HG03045 (cell line): Measurements from ENCODE around the gene PSMA8.
A peak's percentile ranks its signal among the peaks of the same experiment; 100 is the strongest.
"Not testable (repeated sequence)": the region's sequence is repeated elsewhere in the genome, so short reads cannot be mapped to it uniquely, and the experiment has no call there.

Experiments
- ATAC-seq: cut with Tn5 transposase; IDR thresholded peaks from one replicate; pipeline ENCODE4 v1.9.1; 2021; ENCODE audit warnings: mild to moderate bottlenecking, moderate library complexity; ENCODE audit not compliant: unreplicated experiment

Gene PSMA8

GRCh38 chr18:26133652-26134051 lies at the start of gene PSMA8:
TSS of gene PSMA8 (plus strand) at chr18:26133869. CDS start at chr18:26133966, 97 bp downstream.
- no peak for ATAC-seq

DNA sequence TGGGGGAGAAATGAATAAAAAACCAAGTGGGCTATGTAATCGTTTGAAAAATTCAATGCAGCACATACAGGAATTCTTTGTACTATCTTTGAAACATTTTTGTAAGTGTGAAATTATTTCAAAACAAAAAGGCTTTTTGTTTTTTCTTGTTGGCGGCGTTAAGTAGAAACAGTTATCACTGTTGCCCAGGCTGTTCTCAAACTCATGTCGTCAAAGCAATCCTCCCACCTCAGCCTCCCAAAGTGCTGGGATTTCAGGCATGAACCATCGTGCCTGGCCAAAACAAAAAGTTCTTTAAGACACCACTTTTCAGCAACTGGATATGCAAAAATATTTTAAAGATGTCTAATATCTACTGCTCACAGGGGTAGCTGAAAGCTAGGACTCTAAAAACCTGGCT lies 48.6 kb upstream of the PSMA8 start:
- ATAC-seq = no peak

GRCh38 chr18:26086959-26087358 lies 46.7 kb upstream of the PSMA8 start:
- ATAC-seq = no peak

DNA sequence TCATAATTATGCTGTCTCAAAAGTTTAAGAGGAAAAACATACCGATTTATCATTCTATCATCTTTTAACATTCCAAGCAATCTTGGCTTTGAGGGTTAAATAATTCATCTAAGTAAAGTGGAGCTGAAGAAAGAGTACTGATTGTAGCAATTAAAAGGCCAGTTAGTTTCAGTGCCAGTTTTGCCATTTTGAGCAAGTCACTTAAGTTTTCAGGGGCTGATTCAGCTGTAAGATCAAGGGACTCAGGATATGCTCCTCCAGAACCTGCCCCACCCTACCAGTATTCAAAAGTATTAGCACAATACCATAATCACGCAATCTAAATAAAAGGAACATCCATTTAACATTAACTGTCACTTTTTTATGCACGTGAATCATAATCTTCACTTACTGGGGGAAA lies 45.2 kb upstream of the PSMA8 start:
- no peak for ATAC-seq

DNA sequence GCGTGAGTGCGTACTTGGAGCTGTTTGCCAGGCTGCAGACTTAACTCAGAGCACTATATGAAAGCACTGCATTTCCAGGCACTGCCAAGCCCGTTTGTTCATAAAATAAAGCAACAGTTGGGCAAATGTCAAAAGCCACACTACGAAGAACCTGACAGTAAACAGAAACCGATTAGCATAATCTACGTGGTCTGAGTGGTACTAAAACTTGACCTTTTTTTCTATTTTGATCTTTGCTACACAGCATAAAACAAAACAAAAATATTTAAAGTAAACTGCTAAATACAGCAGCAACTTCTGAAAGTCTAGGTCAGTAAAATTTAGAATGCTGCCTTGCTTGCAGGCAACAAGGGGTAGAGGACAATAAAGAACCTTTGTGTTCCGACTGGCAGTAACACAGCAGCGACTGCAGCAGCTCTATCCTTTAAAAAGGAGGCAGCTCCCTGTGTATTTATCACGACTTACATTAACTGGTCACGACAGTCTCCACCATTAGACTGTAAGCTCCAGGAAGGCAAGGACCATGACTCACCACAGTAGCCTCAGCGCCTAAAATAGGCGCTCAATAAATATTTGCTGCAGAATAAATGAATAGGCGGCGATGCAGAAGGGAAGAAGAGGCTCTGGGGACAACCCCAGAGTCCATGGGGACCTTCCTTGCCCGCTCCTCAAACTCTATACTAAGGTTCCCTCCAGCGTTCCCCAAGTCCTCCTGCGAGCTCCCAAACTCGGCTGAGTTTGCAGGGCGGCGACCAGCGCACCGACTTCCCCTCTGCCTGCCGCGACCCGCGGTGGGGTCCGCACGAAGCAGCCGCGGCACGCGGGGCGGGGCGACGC lies 44.2 kb upstream of the PSMA8 start:
- peak; percentile 12 for ATAC-seq

GRCh38 chr18:26090130-26091046 lies 43.3 kb upstream of the PSMA8 start, which contains the start of gene SS18:
TSS of gene SS18 (minus strand) at chr18:26090613. CDS start at chr18:26090569, 44 bp downstream.
- ATAC-seq = peak; percentile 81

DNA sequence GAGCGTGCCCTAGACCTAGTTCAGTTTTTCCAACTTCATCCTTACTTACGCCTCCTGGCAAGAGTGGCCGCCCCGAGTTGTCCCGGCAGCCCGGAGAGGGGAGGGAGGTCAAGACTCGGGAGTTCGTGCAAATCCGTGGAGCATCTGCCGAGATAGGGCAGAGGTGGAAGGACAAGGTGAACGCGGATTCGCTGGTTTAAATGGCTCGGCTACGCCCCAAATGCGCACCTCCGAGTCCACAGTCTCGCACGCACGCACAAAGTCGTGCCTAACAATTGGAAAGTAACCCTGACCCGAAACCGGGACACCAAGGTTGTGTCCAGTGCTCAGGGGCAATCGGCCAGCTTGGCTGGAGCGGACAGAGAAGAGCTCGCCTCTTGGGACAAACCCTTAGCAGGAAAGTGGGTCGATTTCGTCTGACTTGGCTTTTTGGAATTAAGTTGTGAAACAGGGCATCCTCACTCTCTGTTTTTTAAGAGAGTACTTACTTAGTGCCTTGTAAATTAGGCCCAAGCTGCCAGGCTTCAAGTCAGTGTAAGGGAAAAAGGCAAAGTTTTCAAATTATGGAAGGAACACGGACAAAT lies 42.5 kb upstream of the PSMA8 start:
- ATAC-seq = peak; percentile 49

DNA sequence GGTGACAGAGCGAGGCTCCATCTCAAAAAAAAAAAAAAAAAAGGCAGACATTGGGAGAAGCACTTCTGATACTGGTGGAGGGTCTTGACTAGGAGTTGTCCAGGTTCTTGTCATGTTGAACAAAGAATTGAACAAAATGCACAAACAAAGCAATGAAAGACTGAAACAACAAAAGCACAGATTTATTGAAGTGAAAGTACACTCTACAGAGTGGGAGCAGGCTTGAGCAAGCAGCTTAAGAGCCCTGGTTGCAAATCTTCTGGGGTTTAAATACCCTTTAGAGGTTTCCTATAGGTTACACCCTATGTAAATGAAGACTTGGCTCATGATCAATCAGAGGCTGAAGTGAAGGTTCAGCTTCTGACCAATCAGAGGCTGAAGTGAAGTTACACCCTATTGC lies 36.8 kb upstream of the PSMA8 start:
- no peak for ATAC-seq

- no peak for ATAC-seq
These were observed 36.1 kb upstream of the PSMA8 start for GRCh38 chr18:26097563-26097962.

DNA sequence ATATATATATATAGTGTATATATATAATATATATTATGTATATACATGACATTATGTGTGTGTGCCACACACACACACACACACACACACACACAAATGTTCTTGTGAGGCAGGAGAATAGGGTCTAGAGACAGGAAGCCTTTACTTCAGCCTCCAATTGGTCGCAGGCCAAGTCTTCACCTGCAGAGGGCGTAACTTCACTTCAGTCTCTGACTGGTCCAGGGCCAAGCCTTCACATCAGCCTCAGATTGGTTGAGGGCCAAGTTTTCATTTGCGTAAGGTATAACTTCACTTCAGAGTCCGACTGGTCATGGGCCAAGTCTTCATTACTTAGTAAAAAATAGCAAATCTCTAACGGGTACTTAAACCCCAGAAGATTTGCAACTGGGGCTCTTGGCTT lies 30.1 kb upstream of the PSMA8 start:
- ATAC-seq = no peak

DNA sequence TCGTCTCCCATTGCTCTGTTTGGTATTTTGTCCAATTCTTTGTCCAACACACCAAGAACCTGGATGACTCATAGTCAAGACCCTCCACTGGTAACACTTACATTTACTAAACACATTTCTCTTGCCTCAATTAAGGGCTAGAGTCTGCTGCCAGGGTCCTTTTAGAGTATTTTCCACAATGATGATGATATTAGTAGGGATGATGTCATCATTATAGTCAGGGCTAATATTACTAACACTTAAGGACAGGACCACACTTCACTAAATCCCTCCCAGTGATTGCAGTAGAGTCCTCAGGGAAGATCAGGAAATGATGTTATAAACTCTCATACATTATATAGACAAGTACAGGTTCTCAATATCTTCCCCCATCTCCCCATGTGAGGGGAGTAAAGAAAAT lies 29.6 kb upstream of the PSMA8 start:
- ATAC-seq = no peak

- no peak for ATAC-seq
These were observed 14.4 kb upstream of the PSMA8 start for GRCh38 chr18:26119246-26119645.

- no peak for ATAC-seq
These were observed 12.2 kb upstream of the PSMA8 start for GRCh38 chr18:26121476-26121875.

GRCh38 chr18:26121994-26122393 lies 11.7 kb upstream of the PSMA8 start:
- not testable (repeated sequence) for ATAC-seq

- ATAC-seq = no peak
These were observed 5.9 kb upstream of the PSMA8 start for GRCh38 chr18:26127786-26128185.

DNA sequence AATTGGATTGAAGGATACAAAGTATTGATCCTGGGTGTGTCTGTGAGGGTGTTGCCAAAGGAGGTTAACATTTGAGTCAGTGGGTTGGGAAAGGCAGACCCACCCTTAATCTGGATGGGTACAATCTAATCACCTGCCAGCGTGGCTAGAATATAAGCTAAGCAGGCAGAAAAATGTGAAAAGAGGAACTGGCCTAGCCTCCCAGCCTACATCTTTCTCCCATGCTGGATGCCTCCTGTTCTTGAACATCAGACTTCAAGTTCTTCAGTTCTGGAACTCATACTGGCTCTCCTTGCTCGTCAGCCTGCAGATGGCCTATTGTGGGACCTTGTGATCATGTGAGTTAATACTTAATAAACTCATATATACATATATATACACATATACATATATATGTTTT lies 5.5 kb upstream of the PSMA8 start:
- ATAC-seq = not testable (repeated sequence)

GRCh38 chr18:26134107-26134506 lies 438 bp downstream of the PSMA8 start:
- ATAC-seq = no peak

DNA sequence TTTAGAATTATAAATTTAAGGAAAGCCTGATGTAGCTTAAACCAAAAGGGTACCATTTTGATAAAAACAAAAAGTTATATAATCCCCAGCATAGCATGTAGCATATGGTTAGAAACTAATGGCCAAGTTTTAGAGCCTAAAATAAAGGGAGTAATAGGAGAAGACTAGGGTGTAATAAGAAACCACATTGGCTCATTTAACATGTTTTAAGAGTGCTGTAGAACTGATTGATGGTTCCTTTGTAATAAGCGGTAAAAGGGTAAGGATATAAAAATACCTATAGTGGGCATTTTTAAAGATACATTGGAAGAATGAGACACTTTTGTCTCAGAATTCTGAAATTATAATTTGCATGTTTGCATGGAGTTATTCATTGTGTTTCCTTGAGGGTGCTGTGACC lies 1.9 kb downstream of the PSMA8 start:
- ATAC-seq = no peak

- no peak for ATAC-seq
These were observed 23.7 kb downstream of the PSMA8 start for GRCh38 chr18:26157326-26157725.

GRCh38 chr18:26159353-26159752 lies 25.7 kb downstream of the PSMA8 start:
- ATAC-seq = no peak

DNA sequence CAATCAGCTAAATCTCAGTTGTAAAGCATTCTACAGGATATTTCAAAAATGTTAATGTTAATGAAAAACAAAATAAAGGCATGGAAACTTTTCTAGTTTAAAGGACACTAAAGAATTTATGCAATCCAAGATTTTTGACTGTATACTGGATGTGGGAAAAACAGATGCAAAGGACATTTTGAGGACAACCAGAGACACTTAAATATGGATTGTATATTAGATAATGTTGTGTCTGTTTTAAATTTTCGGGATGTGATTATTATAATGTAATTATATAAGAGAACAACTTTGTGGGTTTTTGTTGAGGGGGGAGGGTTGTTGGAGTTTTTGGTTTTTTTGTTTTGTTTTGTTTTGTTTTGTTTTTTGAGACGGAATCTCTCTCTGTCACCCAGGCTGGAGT lies 30.9 kb downstream of the PSMA8 start:
- no peak for ATAC-seq
